ENCODE data around the gene CAMK1. TPM values are rescaled to one million over a fixed set of nuclear protein-coding genes. Genes with fewer than 3 reads are reported as not detected.

Gene CAMK1
- total and polyA plus RNA-seq, 9 of the 15 experiments (the other 6 are each of a cell fraction or from before 2014, with no cell fraction given): 0.23 to 10.7 (median 6.0) TPM

- peak; percentile 97 for TF ChIP-seq ZBTB2 (IDR thresholded peaks at IDR 0.05)
- TF ChIP-seq NCOR1 (IDR thresholded peaks at IDR 0.05): peak; percentile 69
- TF ChIP-seq FOXO4 (CRISPR knock-in tag; IDR thresholded peaks at IDR 0.05): no peak
- TF ChIP-seq ZBTB9 (CRISPR knock-in tag; IDR thresholded peaks at IDR 0.05): peak; percentile 91
- TF ChIP-seq SRF (CRISPR knock-in tag; IDR thresholded peaks at IDR 0.05): peak in 1 of 2 experiments; percentile 71; a peak in 1 of 4 replicates
- peak; percentile 57; the same call in 1 of the 2 replicates for TF ChIP-seq ETS1 (conservative IDR thresholded peaks at IDR 0.05; ENCODE audit: control insufficient read depth, low read depth, low read length)
- peak; percentile 75 for TF ChIP-seq MAX (CRISPR knock-in tag; IDR thresholded peaks at IDR 0.05)
- TF ChIP-seq NR4A1 (CRISPR knock-in tag; IDR thresholded peaks at IDR 0.05): peak; percentile 92; the same call in 1 of the 2 replicates
- TF ChIP-seq NR4A1 (tag; IDR thresholded peaks at IDR 0.05): peak; percentile 91
- TF ChIP-seq GTF2E2 (tag; IDR thresholded peaks at IDR 0.05): no peak; the same call in 1 of the 2 replicates
- TF ChIP-seq ZNF12 (CRISPR knock-in tag; IDR thresholded peaks at IDR 0.05): no peak; the same call in 1 of the 2 replicates
- 0 out of 2 replicates have a peak, but pooled peaks have one; percentile 38 for TF ChIP-seq MYBL2 (IDR thresholded peaks at IDR 0.05; ENCODE audit: low read depth)
- no peak for TF ChIP-seq MYBL2 (CRISPR knock-in tag; IDR thresholded peaks at IDR 0.05; ENCODE audit: borderline replicate concordance)
- 0 out of 2 replicates have a peak, but pooled peaks have one; percentile 17 for TF ChIP-seq ZNF282 (CRISPR knock-in tag; IDR thresholded peaks at IDR 0.05)
- TF ChIP-seq PHB (CRISPR knock-in tag; IDR thresholded peaks at IDR 0.05): peak; percentile 51; the same call in 1 of the 2 replicates
- TF ChIP-seq FOXA3 (CRISPR knock-in tag; conservative IDR thresholded peaks at IDR 0.05 in 1 of 2, IDR thresholded peaks at IDR 0.05 in 1 of 2): no peak
- peak; percentile 79 for TF ChIP-seq GABPA (tag; conservative IDR thresholded peaks at IDR 0.05; ENCODE audit: low read depth)
- no peak for TF ChIP-seq SMAD1 (IDR thresholded peaks at IDR 0.05; ENCODE audit: low read depth, low read length, partially characterized antibody)
- TF ChIP-seq CBFB (CRISPR knock-in tag; IDR thresholded peaks at IDR 0.05): peak; percentile 77
These were observed 38.3 kb downstream of the CAMK1 start, which contains the start of gene BRPF1 (continued) for GRCh38 chr3:9731206-9732079.
